ENCODE results near the gene LRRC61.

- TF ChIP-seq AHDC1 (CRISPR knock-in tag; IDR thresholded peaks at IDR 0.05; ENCODE audit: borderline replicate concordance) (no peak), SAFB2 (CRISPR knock-in tag; IDR thresholded peaks at IDR 0.05; ENCODE audit: borderline replicate concordance, low read depth) (no peak), CREB3 (CRISPR knock-in tag; IDR thresholded peaks at IDR 0.05) (no peak), JDP2 (CRISPR knock-in tag; IDR thresholded peaks at IDR 0.05; ENCODE audit: borderline replicate concordance) (no peak), ZSCAN5A (CRISPR knock-in tag; IDR thresholded peaks at IDR 0.05; ENCODE audit: borderline replicate concordance) (no peak), ATRX (CRISPR knock-in tag; IDR thresholded peaks at IDR 0.05; ENCODE audit: borderline replicate concordance) (no peak), ZNF256 (CRISPR knock-in tag; conservative IDR thresholded peaks at IDR 0.05) (no peak), EZH2 (conservative IDR thresholded peaks at IDR 0.05; ENCODE audit: low read depth, low read length) (no peak), KDM3A (CRISPR knock-in tag; IDR thresholded peaks at IDR 0.05; ENCODE audit: low read depth) (no peak), YY1 (IDR thresholded peaks at IDR 0.05; ENCODE audit: insufficient read depth, insufficient replicate concordance, low read depth, low read length) (no peak), CTCF (CRISPR knock-in tag; IDR thresholded peaks at IDR 0.05) (no peak), ASH2L (IDR thresholded peaks at IDR 0.05; ENCODE audit: insufficient read length, low read depth, low read length) (no peak), TCF7L2 (IDR thresholded peaks at IDR 0.05; ENCODE audit: low read depth, low read length) (no peak)
Observed at GRCh38 chr7:150367677-150368095, 44.5 kb downstream of the LRRC61 start.

Data from HepG2 (cell line).